ENCODE data around the gene AOPEP. TPM values are rescaled to one million over a fixed set of nuclear protein-coding genes. Genes with fewer than 3 reads are reported as not detected.
A peak's percentile ranks its signal among the peaks of the same experiment; 100 is the strongest.

Gene AOPEP
- total RNA-seq, 1 donor from 2014 or later: 75.3 TPM

DNA sequence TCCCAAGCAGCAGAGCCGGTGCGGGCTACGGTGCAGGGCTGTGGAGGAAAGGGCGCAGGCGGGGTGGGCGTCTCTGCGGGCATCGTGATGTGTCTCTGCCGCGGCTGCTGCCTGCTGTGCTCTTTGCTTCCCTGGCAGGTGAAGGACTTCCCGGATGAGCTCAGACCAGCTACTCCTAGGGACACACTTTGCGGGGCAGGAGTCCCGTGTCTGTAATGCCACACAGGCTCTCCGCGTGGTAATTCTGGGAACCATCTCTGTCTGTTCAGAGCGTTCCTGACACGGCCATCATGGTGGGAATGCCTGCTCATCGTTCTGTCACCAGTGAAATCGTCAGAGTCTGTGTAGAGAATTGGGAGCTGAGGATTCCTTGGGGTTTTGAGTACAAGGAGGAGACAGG lies 355.5 kb downstream of the AOPEP start:
- FAIRE-seq (no peak), DNase-seq (ENCODE audit: low read depth) (no peak)
- H3K27ac Mint-ChIP-seq (ENCODE audit: unreplicated experiment): peak overlapping the region; percentile 10
- Histone ChIP-seq H3K79me2 (ENCODE audit: insufficient read depth, low read length) (peaks cover 85% of the 10 kb centered on the region), H3K4me1 (ENCODE audit: insufficient read depth, low read length) (peaks cover 11% of the 10 kb centered on the region), H3K9me3 (ENCODE audit: insufficient read depth, low read depth, low read length) (no peaks in the 10 kb centered on the region), H3K27me3 (ENCODE audit: insufficient read depth, low read length) (no peaks in the 10 kb centered on the region), H3K27ac (ENCODE audit: low read depth, low read length) (no peak overlapping the region), H3K4me3 (ENCODE audit: insufficient read depth, low read depth, low read length) (no peak overlapping the region), H3K4me2 (ENCODE audit: low read length) (no peak overlapping the region), H4K20me1 (ENCODE audit: insufficient read depth, low read length) (peaks cover 93% of the 10 kb centered on the region), H3K36me3 (ENCODE audit: insufficient read depth, low read length) (peaks cover 51% of the 10 kb centered on the region), H2AFZ (ENCODE audit: low read depth, low read length) (no peak overlapping the region), H3K9ac (ENCODE audit: low read length) (no peak overlapping the region)
- H3K36me3 Mint-ChIP-seq (ENCODE audit: low read depth, unreplicated experiment): peaks cover 49% of the 10 kb centered on the region
- TF ChIP-seq, protein P1, sequence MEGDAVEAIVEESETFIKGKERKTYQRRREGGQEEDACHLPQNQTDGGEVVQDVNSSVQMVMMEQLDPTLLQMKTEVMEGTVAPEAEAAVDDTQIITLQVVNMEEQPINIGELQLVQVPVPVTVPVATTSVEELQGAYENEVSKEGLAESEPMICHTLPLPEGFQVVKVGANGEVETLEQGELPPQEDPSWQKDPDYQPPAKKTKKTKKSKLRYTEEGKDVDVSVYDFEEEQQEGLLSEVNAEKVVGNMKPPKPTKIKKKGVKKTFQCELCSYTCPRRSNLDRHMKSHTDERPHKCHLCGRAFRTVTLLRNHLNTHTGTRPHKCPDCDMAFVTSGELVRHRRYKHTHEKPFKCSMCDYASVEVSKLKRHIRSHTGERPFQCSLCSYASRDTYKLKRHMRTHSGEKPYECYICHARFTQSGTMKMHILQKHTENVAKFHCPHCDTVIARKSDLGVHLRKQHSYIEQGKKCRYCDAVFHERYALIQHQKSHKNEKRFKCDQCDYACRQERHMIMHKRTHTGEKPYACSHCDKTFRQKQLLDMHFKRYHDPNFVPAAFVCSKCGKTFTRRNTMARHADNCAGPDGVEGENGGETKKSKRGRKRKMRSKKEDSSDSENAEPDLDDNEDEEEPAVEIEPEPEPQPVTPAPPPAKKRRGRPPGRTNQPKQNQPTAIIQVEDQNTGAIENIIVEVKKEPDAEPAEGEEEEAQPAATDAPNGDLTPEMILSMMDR (IDR thresholded peaks at IDR 0.05; ENCODE audit: insufficient read depth, low read depth, low read length): no peak
- TF ChIP-seq EZH2 (IDR thresholded peaks at IDR 0.05; ENCODE audit: insufficient read depth, low read length): no peak
- no peaks in the 10 kb centered on the region for H3K9me3 Mint-ChIP-seq (ENCODE audit: unreplicated experiment)
- H3K4me1 Mint-ChIP-seq (ENCODE audit: low read depth, unreplicated experiment): peaks cover 34% of the 10 kb centered on the region
- no peaks in the 10 kb centered on the region for H3K27me3 Mint-ChIP-seq (ENCODE audit: low read depth, unreplicated experiment)
- no peak overlapping the region for H3K4me3 Mint-ChIP-seq (ENCODE audit: unreplicated experiment)

- Histone ChIP-seq H2AFZ (ENCODE audit: low read depth, low read length) (no peak overlapping the region), H3K9ac (ENCODE audit: low read length) (no peak overlapping the region), H4K20me1 (ENCODE audit: insufficient read depth, low read length) (peaks cover 89% of the 10 kb centered on the region), H3K27ac (ENCODE audit: low read depth, low read length) (no peak overlapping the region), H3K36me3 (ENCODE audit: insufficient read depth, low read length) (peaks cover 54% of the 10 kb centered on the region), H3K9me3 (ENCODE audit: insufficient read depth, low read depth, low read length) (no peaks in the 10 kb centered on the region), H3K4me1 (ENCODE audit: insufficient read depth, low read length) (peaks cover 8% of the 10 kb centered on the region), H3K79me2 (ENCODE audit: insufficient read depth, low read length) (peaks cover 79% of the 10 kb centered on the region), H3K4me2 (ENCODE audit: low read length) (no peak overlapping the region), H3K27me3 (ENCODE audit: insufficient read depth, low read length) (no peaks in the 10 kb centered on the region), H3K4me3 (ENCODE audit: insufficient read depth, low read depth, low read length) (no peak overlapping the region)
- H3K27ac Mint-ChIP-seq (ENCODE audit: unreplicated experiment): peak overlapping the region; percentile 10
- peaks cover 34% of the 10 kb centered on the region for H3K4me1 Mint-ChIP-seq (ENCODE audit: low read depth, unreplicated experiment)
- FAIRE-seq: no peak
- TF ChIP-seq, protein P1 (IDR thresholded peaks at IDR 0.05; ENCODE audit: insufficient read depth, low read depth, low read length): no peak
- TF ChIP-seq EZH2 (IDR thresholded peaks at IDR 0.05; ENCODE audit: insufficient read depth, low read length): no peak
- H3K9me3 Mint-ChIP-seq (ENCODE audit: unreplicated experiment): no peaks in the 10 kb centered on the region
- H3K36me3 Mint-ChIP-seq (ENCODE audit: low read depth, unreplicated experiment): peaks cover 48% of the 10 kb centered on the region
- H3K4me3 Mint-ChIP-seq (ENCODE audit: unreplicated experiment): peak overlapping the region; percentile 54
- no peak for DNase-seq (ENCODE audit: low read depth)
- no peaks in the 10 kb centered on the region for H3K27me3 Mint-ChIP-seq (ENCODE audit: low read depth, unreplicated experiment)
These were observed 356.0 kb downstream of the AOPEP start for GRCh38 chr9:95082401-95083084.

DNA sequence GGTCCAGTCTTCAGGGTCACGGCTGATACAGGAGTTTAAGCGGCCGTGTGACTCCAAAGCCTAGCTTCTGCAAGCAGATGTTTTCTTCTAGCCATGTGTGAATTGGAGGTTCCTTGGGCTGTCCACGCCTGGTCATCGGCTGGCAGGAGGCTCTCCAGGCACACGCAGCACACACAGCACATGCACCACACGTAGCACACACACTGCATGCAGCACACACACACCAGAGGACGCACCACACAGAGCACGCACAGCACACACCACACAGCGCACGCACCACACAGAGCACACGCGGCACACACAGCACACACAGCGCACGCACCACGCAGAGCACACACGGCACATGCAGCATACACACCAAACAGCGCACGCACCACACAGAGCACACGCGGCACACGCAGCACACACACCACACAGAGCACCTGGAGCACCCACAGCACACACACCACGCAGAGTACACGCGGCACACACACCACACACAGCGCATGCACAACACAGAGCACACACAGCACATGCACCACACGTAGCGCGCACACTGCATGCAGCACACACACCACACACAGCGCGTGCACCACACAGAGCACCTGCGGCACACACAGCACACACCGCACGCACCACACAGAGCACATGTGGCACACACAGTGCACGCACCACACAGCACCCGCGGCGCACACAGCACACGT lies 356.7 kb downstream of the AOPEP start:
- Histone ChIP-seq H3K4me2 (ENCODE audit: low read length) (no peak overlapping the region), H4K20me1 (ENCODE audit: insufficient read depth, low read length) (peaks cover 87% of the 10 kb centered on the region), H3K36me3 (ENCODE audit: insufficient read depth, low read length) (peaks cover 58% of the 10 kb centered on the region), H3K79me2 (ENCODE audit: insufficient read depth, low read length) (peaks cover 72% of the 10 kb centered on the region), H3K27me3 (ENCODE audit: insufficient read depth, low read length) (no peaks in the 10 kb centered on the region), H3K27ac (ENCODE audit: low read depth, low read length) (no peak overlapping the region), H2AFZ (ENCODE audit: low read depth, low read length) (no peak overlapping the region), H3K4me1 (ENCODE audit: insufficient read depth, low read length) (peaks cover 10% of the 10 kb centered on the region), H3K9me3 (ENCODE audit: insufficient read depth, low read depth, low read length) (no peaks in the 10 kb centered on the region), H3K4me3 (ENCODE audit: insufficient read depth, low read depth, low read length) (no peak overlapping the region), H3K9ac (ENCODE audit: low read length) (no peak overlapping the region)
- FAIRE-seq: no peak
- Mint-ChIP-seq H3K9me3 (ENCODE audit: unreplicated experiment) (no peaks in the 10 kb centered on the region), H3K27me3 (ENCODE audit: low read depth, unreplicated experiment) (no peaks in the 10 kb centered on the region), H3K4me3 (ENCODE audit: unreplicated experiment) (no peak overlapping the region), H3K36me3 (ENCODE audit: low read depth, unreplicated experiment) (peaks cover 52% of the 10 kb centered on the region), H3K27ac (ENCODE audit: unreplicated experiment) (no peak overlapping the region), H3K4me1 (ENCODE audit: low read depth, unreplicated experiment) (peaks cover 28% of the 10 kb centered on the region)
- no peak for DNase-seq (ENCODE audit: low read depth)
- TF ChIP-seq EZH2 (IDR thresholded peaks at IDR 0.05; ENCODE audit: insufficient read depth, low read length): no peak

All from astrocyte (in vitro differentiated cells and primary cell).